Measurements from ENCODE around the gene LRBA.

Gene LRBA

DNA sequence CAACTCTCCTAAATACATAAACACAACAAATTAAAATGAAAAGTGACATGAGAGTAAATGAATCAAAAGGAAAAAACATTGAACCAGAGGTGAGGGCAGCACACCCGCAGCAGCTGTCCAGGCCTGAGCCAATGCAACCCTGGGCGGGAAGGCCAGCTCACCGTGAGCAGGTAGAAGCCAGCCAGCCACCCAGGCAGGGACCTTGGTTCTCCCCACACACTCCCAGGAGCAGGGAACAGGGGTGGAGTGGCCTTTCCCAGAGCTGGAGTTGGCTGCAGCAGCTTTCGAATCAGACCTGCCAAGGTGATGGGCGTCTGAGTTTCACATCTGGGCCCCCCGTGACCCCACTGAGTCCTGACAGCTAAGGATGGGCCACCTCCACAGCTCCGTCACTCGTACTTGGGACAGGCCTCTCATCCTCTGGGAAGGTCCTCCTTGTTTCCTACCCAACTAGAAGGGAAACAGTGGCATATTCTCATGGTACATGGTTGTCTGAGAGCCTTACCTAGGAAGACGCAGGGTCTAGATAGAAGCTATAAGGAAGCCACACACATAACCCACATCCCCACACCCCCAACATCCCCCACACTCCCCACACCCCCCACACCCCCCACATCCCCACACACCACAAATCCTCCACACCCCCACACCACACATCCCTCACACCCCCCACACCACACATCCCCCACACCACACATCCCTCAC, 764.6 kb downstream of the LRBA start:
- H3K27ac Mint-ChIP-seq, result no peak overlapping the region
- no peaks in the 10 kb centered on the region for H3K4me1 Mint-ChIP-seq (ENCODE audit: low read depth)
- H3K9me3 Mint-ChIP-seq, result no peaks in the 10 kb centered on the region
- no peak overlapping the region for H3K4me3 Mint-ChIP-seq
- no peaks in the 10 kb centered on the region for H3K36me3 Mint-ChIP-seq (ENCODE audit: low read depth)
- no peak for DNase-seq (ENCODE audit: low spot score)
- no peaks in the 10 kb centered on the region for H3K27me3 Mint-ChIP-seq (ENCODE audit: low read depth)

GRCh38 chr4:150248181-150248580, 766.9 kb downstream of the LRBA start:
- Mint-ChIP-seq H3K9me3 (no peaks in the 10 kb centered on the region), H3K27me3 (ENCODE audit: low read depth) (no peaks in the 10 kb centered on the region), H3K36me3 (ENCODE audit: low read depth) (no peaks in the 10 kb centered on the region), H3K4me3 (no peak overlapping the region), H3K27ac (no peak overlapping the region), H3K4me1 (ENCODE audit: low read depth) (no peaks in the 10 kb centered on the region)
- DNase-seq (ENCODE audit: low spot score), result no peak

DNA sequence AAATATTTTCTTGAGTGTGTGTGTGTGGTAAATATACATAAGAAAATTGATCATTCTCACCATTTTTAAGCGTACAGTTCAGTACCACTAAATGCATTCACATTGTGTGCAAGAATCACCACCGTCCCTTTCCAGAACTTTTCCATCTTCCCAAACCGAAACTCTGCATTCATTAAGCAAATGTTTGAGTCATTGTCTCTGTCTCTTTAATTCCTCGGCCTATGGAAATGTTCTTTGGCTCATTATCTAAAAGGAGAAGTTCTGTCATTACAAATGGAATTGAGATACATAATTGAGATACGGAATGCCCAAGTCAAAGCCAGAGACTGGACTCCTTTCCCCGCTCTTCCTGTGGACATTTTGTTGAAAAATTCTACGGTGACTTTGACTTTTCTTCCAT, 767.9 kb downstream of the LRBA start:
- no peaks in the 10 kb centered on the region for H3K4me1 Mint-ChIP-seq (ENCODE audit: low read depth)
- H3K27me3 Mint-ChIP-seq (ENCODE audit: low read depth), result peaks cover 5% of the 10 kb centered on the region
- H3K36me3 Mint-ChIP-seq (ENCODE audit: low read depth), result no peaks in the 10 kb centered on the region
- H3K9me3 Mint-ChIP-seq, result no peaks in the 10 kb centered on the region
- H3K27ac Mint-ChIP-seq, result no peak overlapping the region
- no peak overlapping the region for H3K4me3 Mint-ChIP-seq
- DNase-seq (ENCODE audit: low spot score), result no peak

GRCh38 chr4:150244600-150244999, 770.5 kb downstream of the LRBA start:
- no peak for DNase-seq (ENCODE audit: low spot score)
- no peaks in the 10 kb centered on the region for H3K9me3 Mint-ChIP-seq
- H3K4me1 Mint-ChIP-seq (ENCODE audit: low read depth), result no peaks in the 10 kb centered on the region
- H3K36me3 Mint-ChIP-seq (ENCODE audit: low read depth), result no peaks in the 10 kb centered on the region
- peaks cover 5% of the 10 kb centered on the region for H3K27me3 Mint-ChIP-seq (ENCODE audit: low read depth)
- no peak overlapping the region for H3K27ac Mint-ChIP-seq
- H3K4me3 Mint-ChIP-seq, result no peak overlapping the region

- Mint-ChIP-seq H3K36me3 (ENCODE audit: low read depth) (no peaks in the 10 kb centered on the region), H3K4me1 (ENCODE audit: low read depth) (no peaks in the 10 kb centered on the region), H3K4me3 (no peak overlapping the region), H3K27me3 (ENCODE audit: low read depth) (peaks cover 5% of the 10 kb centered on the region), H3K9me3 (no peaks in the 10 kb centered on the region), H3K27ac (no peak overlapping the region)
- no peak for DNase-seq (ENCODE audit: low spot score)
These were observed 771.2 kb downstream of the LRBA start for GRCh38 chr4:150243932-150244331.

DNA sequence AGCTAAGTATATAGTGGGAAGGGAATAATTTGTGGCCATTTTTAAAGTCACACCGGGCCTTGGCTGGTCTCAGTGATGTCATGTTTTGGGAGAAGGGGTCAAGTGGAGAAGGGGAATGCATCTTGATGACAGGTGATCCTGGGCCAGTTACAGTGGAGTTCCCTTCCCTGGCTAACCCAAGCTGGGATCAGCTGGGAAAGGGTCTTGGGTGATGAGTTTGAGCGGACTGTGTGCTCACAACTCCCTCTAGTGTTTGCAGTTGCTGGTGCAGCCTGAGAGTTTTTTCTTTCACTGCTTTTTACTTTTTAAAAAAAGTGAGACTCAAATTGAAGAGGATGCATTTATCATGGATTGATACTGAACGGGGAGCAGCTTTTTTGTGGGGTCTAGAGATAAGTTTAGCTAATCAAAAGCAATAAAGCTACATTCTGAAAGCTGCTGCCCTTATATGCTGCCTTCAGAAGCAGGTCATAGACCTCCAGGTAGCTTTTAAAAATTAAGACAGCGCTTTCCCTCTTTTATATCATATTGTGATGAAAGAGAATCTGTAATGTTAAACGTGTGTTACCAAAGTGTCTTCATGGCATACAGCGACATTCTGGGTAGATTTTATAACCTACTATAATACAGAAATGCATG, 772.1 kb downstream of the LRBA start:
- H3K9me3 Mint-ChIP-seq, result no peaks in the 10 kb centered on the region
- no peaks in the 10 kb centered on the region for H3K36me3 Mint-ChIP-seq (ENCODE audit: low read depth)
- no peak overlapping the region for H3K27ac Mint-ChIP-seq
- peaks cover 5% of the 10 kb centered on the region for H3K27me3 Mint-ChIP-seq (ENCODE audit: low read depth)
- no peak overlapping the region for H3K4me3 Mint-ChIP-seq
- DNase-seq (ENCODE audit: low spot score), result no peak
- no peaks in the 10 kb centered on the region for H3K4me1 Mint-ChIP-seq (ENCODE audit: low read depth)

GRCh38 chr4:150240011-150240410, 775.1 kb downstream of the LRBA start:
- DNase-seq (ENCODE audit: low spot score), result no peak
- Mint-ChIP-seq H3K27me3 (ENCODE audit: low read depth) (peaks cover 7% of the 10 kb centered on the region), H3K4me3 (no peak overlapping the region)

DNA sequence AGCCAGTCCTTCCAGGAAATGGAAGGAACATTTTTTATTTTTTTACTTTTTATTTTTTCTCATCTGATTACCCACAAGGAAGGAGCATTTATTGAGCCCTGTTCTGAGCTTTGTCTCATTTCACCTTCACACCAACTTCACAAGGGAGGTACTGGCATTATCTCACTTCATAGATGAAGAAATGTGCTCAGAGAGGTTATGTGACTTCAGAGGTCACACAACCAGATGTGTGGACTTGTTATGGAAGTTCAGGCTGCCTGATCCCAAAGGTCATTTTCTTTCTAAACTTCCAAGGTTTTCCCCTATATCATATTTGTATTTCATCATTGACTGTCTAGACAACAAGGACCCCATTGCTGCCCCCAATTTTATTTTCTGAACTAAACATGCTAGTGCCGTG, 776.5 kb downstream of the LRBA start:
- no peak overlapping the region for H3K27ac Mint-ChIP-seq
- peaks cover 7% of the 10 kb centered on the region for H3K27me3 Mint-ChIP-seq (ENCODE audit: low read depth)
- H3K36me3 Mint-ChIP-seq (ENCODE audit: low read depth), result no peaks in the 10 kb centered on the region
- H3K4me3 Mint-ChIP-seq, result no peak overlapping the region
- DNase-seq (ENCODE audit: low spot score), result no peak
- no peaks in the 10 kb centered on the region for H3K9me3 Mint-ChIP-seq
- no peaks in the 10 kb centered on the region for H3K4me1 Mint-ChIP-seq (ENCODE audit: low read depth)

More at GRCh38 chr4:150240011-150240410, 775.1 kb downstream of the LRBA start:
- no peaks in the 10 kb centered on the region for H3K4me1 Mint-ChIP-seq (ENCODE audit: low read depth)
- no peaks in the 10 kb centered on the region for H3K9me3 Mint-ChIP-seq
- no peak overlapping the region for H3K27ac Mint-ChIP-seq
- no peaks in the 10 kb centered on the region for H3K36me3 Mint-ChIP-seq (ENCODE audit: low read depth)

- H3K9me3 Mint-ChIP-seq, result no peaks in the 10 kb centered on the region
- H3K27ac Mint-ChIP-seq, result no peak overlapping the region
- no peak overlapping the region for H3K4me3 Mint-ChIP-seq
- H3K36me3 Mint-ChIP-seq (ENCODE audit: low read depth), result no peaks in the 10 kb centered on the region
- H3K4me1 Mint-ChIP-seq (ENCODE audit: low read depth), result no peaks in the 10 kb centered on the region
- H3K27me3 Mint-ChIP-seq (ENCODE audit: low read depth), result peaks cover 4% of the 10 kb centered on the region
- no peak for DNase-seq (ENCODE audit: low spot score)
These were observed 777.8 kb downstream of the LRBA start for GRCh38 chr4:150237110-150237872.

DNA sequence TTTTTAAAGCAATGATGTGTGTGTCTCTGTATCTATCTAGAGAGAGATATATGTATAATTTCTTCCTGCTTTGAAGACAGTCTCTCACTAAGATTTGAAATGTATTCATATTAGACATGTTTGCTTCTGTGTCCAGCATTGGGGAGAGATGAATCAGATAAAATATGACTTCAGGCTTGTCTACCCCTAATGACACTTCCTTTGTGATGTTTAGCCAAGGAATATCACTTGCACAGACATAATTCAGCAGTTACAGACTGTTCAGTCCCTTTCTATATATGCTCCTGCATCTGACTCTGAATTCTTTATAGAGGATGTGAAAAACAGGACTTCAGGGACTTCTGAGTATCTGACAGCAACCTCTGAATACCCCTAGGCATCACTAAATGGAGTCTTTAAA, 778.5 kb downstream of the LRBA start:
- no peaks in the 10 kb centered on the region for H3K9me3 Mint-ChIP-seq
- H3K27ac Mint-ChIP-seq, result no peak overlapping the region
- no peaks in the 10 kb centered on the region for H3K36me3 Mint-ChIP-seq (ENCODE audit: low read depth)
- peaks cover 5% of the 10 kb centered on the region for H3K27me3 Mint-ChIP-seq (ENCODE audit: low read depth)
- no peak overlapping the region for H3K4me3 Mint-ChIP-seq
- H3K4me1 Mint-ChIP-seq (ENCODE audit: low read depth), result no peaks in the 10 kb centered on the region
- no peak for DNase-seq (ENCODE audit: low spot score)

- no peaks in the 10 kb centered on the region for H3K36me3 Mint-ChIP-seq (ENCODE audit: low read depth)
- H3K27me3 Mint-ChIP-seq (ENCODE audit: low read depth), result peaks cover 7% of the 10 kb centered on the region
- H3K27ac Mint-ChIP-seq, result no peak overlapping the region
- H3K4me3 Mint-ChIP-seq, result no peak overlapping the region
- H3K4me1 Mint-ChIP-seq (ENCODE audit: low read depth), result no peaks in the 10 kb centered on the region
- H3K9me3 Mint-ChIP-seq, result no peaks in the 10 kb centered on the region
- no peak for DNase-seq (ENCODE audit: low spot score)
These were observed 779.2 kb downstream of the LRBA start for GRCh38 chr4:150235808-150236271.

- H3K9me3 Mint-ChIP-seq, result no peaks in the 10 kb centered on the region
- H3K27me3 Mint-ChIP-seq (ENCODE audit: low read depth), result peaks cover 7% of the 10 kb centered on the region
- H3K27ac Mint-ChIP-seq, result no peak overlapping the region
- H3K4me3 Mint-ChIP-seq, result no peak overlapping the region
- H3K36me3 Mint-ChIP-seq (ENCODE audit: low read depth), result no peaks in the 10 kb centered on the region
- no peaks in the 10 kb centered on the region for H3K4me1 Mint-ChIP-seq (ENCODE audit: low read depth)
- DNase-seq (ENCODE audit: low spot score), result no peak
These were observed 779.8 kb downstream of the LRBA start for GRCh38 chr4:150235317-150235716.

GRCh38 chr4:150234246-150234645, 780.8 kb downstream of the LRBA start:
- Mint-ChIP-seq H3K4me1 (ENCODE audit: low read depth) (no peaks in the 10 kb centered on the region), H3K4me3 (no peak overlapping the region), H3K36me3 (ENCODE audit: low read depth) (no peaks in the 10 kb centered on the region), H3K27me3 (ENCODE audit: low read depth) (peaks cover 7% of the 10 kb centered on the region), H3K9me3 (no peaks in the 10 kb centered on the region), H3K27ac (no peak overlapping the region)
- DNase-seq (ENCODE audit: low spot score), result no peak

DNA sequence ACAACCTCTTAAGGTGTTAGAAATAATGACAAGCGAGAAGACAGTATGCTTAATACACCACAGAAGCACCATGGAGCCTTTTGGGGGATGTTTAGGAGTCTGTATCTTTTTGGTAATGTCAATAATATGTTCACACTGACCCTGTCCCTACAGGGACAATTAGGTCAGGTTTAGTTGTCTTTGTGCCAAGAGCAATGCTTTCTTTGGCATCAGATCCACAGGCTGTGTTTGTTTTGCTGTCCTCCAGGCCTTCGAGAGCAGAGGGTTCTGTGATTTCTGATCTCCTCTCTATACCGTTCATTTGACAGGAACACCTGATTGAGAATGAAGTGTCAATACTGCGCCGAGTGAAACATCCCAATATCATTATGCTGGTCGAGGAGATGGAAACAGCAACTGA, 783.1 kb downstream of the LRBA start:
- peaks cover 7% of the 10 kb centered on the region for H3K27me3 Mint-ChIP-seq (ENCODE audit: low read depth)
- no peaks in the 10 kb centered on the region for H3K4me1 Mint-ChIP-seq (ENCODE audit: low read depth)
- no peak for DNase-seq (ENCODE audit: low spot score)
- no peaks in the 10 kb centered on the region for H3K36me3 Mint-ChIP-seq (ENCODE audit: low read depth)
- no peaks in the 10 kb centered on the region for H3K9me3 Mint-ChIP-seq
- no peak overlapping the region for H3K27ac Mint-ChIP-seq
- no peak overlapping the region for H3K4me3 Mint-ChIP-seq
